H1 (cell line): ENCODE data around the gene CNGA2. TPM values are rescaled to one million over a fixed set of nuclear protein-coding genes. Genes with fewer than 3 reads are reported as not detected.

ENCODE experiments used
- CTCF ChIA-PET: fragments of 300-600 bp; sonication (Branson Sonifier 250); formaldehyde crosslinking; loops from one replicate; lab custom pipeline; 2021; ENCODE audit not compliant: partially characterized antibody; lab: Charles Lee
- POLR2A ChIA-PET: fragments of 300-600 bp; sonication (Branson Sonifier 250); formaldehyde crosslinking; loops from one replicate; lab custom pipeline; 2021; ENCODE audit warnings: inconsistent platforms; ENCODE audit not compliant: partially characterized antibody; lab: Charles Lee
- DNase-seq, 2 experiments: peaks; one replicate each; pipeline versions ENCODE4 v3.0.0 to v3.0.0-alpha.2; 2010 to 2022; ENCODE audit warnings: low spot score in 2 of 2, low read depth in 1 of 2, mixed read lengths in 1 of 2
- FAIRE-seq: peaks from 2 replicates; lab custom pipeline; 2011; peaks lifted over from hg19 to GRCh38; lab: Jason Lieb, UNC
- H2AFZ ChIP-seq: 2 replicates; pipeline ENCODE4 v1.8.1; 2012; ENCODE audit warnings: low read length, inconsistent platforms
- H2AK5ac ChIP-seq: 2 replicates; pipeline ENCODE4 v1.6.1; 2013; ENCODE audit warnings: low read depth, low read length
- H2BK120ac ChIP-seq: replicated peaks from 2 replicates; pipeline ENCODE3; 2013; ENCODE audit warnings: low read depth, low read length, inconsistent platforms
- H2BK12ac ChIP-seq: 2 replicates; pipeline ENCODE4 v1.6.1; 2013; ENCODE audit warnings: low read depth, low read length
- H2BK15ac ChIP-seq: 2 replicates; pipeline ENCODE4 v1.6.1; 2013; ENCODE audit warnings: low read length
- H2BK20ac ChIP-seq: 2 replicates; pipeline ENCODE4 v1.6.1; 2013; ENCODE audit warnings: low read length
- H2BK5ac ChIP-seq: 2 replicates; pipeline ENCODE4 v1.6.1; 2013; ENCODE audit warnings: low read depth, low read length
- H3K14ac ChIP-seq: 2 replicates; pipeline ENCODE4 v1.6.1; 2013; ENCODE audit warnings: inconsistent platforms; ENCODE audit not compliant: insufficient read length
- H3K18ac ChIP-seq: 2 replicates; pipeline ENCODE4 v1.6.1; 2013; ENCODE audit warnings: low read length; ENCODE audit errors: extremely low read depth
- H3K23ac ChIP-seq: 2 replicates; pipeline ENCODE4 v1.6.1; 2013; ENCODE audit warnings: inconsistent platforms; ENCODE audit not compliant: insufficient read length
- H3K23me2 ChIP-seq: 2 replicates; pipeline ENCODE4 v1.6.1; 2013; ENCODE audit warnings: low read depth, low read length
- H3K27ac ChIP-seq: 2 replicates; pipeline ENCODE4 v1.6.1; 2011; ENCODE audit warnings: low read depth, low read length, inconsistent platforms
- H3K27me3 ChIP-seq, 4 experiments: replicated peaks in 1 of 4; 1 replicate in 1 of 4; 2 replicates in 3 of 4; pipeline versions ENCODE4 v1.6.1 to v1.8.1; 2011 to 2013; ENCODE audit warnings: low read length in 3 of 4, mild to moderate bottlenecking in 3 of 4, inconsistent platforms in 2 of 4, mixed read lengths in 2 of 4, moderate library complexity in 1 of 4; ENCODE audit not compliant: control insufficient read depth in 3 of 4, insufficient read depth in 3 of 4; ENCODE audit errors: extremely low read depth in 1 of 4
- H3K36me3 ChIP-seq, 4 experiments: 2 replicates each; pipeline versions ENCODE4 v1.6.1 to v1.8.1; 2011 to 2013; ENCODE audit warnings: mild to moderate bottlenecking in 4 of 4, low read length in 3 of 4, moderate library complexity in 2 of 4, control low read depth in 1 of 4, inconsistent platforms in 1 of 4; ENCODE audit not compliant: insufficient read depth in 4 of 4, control insufficient read depth in 2 of 4
- H3K4ac ChIP-seq: replicated peaks from 2 replicates; pipeline ENCODE3; 2013; ENCODE audit warnings: low read length, low read depth, mixed read lengths, inconsistent platforms; ENCODE audit not compliant: insufficient read length
- H3K4me1 ChIP-seq, 4 experiments: replicated peaks in 1 of 4; 1 replicate in 1 of 4; 2 replicates in 3 of 4; pipeline versions ENCODE4 v1.6.1 to v1.8.1; 2011 to 2013; ENCODE audit warnings: low read length in 3 of 4, inconsistent platforms in 2 of 4, mixed read lengths in 1 of 4; ENCODE audit not compliant: insufficient read depth in 4 of 4, control insufficient read depth in 3 of 4
- H3K4me2 ChIP-seq, 2 experiments: 2 replicates each; pipeline versions ENCODE4 v1.6.1 to v1.8.1; 2011 to 2013; ENCODE audit warnings: low read depth in 2 of 2, low read length in 2 of 2, control low read depth in 1 of 2, inconsistent platforms in 1 of 2, mild to moderate bottlenecking in 1 of 2; ENCODE audit not compliant: insufficient read depth in 1 of 2
- H3K4me3 ChIP-seq, 4 experiments: fragments of 200-600, 300-600 bp in 1 of 4; sonication (generic), shearing (Covaris generic), sonication (Bioruptor Twin) in 1 of 4; 2 replicates each; pipeline versions ENCODE4 v1.5.1 to v1.8.1; 2011 to 2016; ENCODE audit warnings: low read length in 4 of 4, low read depth in 3 of 4, control low read depth in 2 of 4, inconsistent platforms in 2 of 4, mild to moderate bottlenecking in 2 of 4, mixed read lengths in 1 of 4, moderate library complexity in 1 of 4; ENCODE audit not compliant: insufficient read depth in 2 of 4; ENCODE audit errors: extremely low read depth in 1 of 4
- H3K56ac ChIP-seq: replicated peaks from 2 replicates; pipeline ENCODE3; 2013; ENCODE audit warnings: low read depth, mild to moderate bottlenecking, mixed read lengths, low read length, inconsistent platforms; ENCODE audit not compliant: insufficient read length
- H3K79me1 ChIP-seq: 2 replicates; pipeline ENCODE4 v1.6.1; 2013; ENCODE audit warnings: low read depth, low read length, control low read depth
- H3K79me2 ChIP-seq, 2 experiments: 2 replicates each; pipeline versions ENCODE4 v1.6.1 to v1.8.1; 2012 to 2013; ENCODE audit warnings: low read length in 2 of 2, mild to moderate bottlenecking in 2 of 2, inconsistent platforms in 1 of 2; ENCODE audit not compliant: insufficient read depth in 2 of 2, control insufficient read depth in 1 of 2
- H3K9ac ChIP-seq, 4 experiments: replicated peaks in 1 of 4; 1 replicate in 1 of 4; 2 replicates in 3 of 4; pipeline versions ENCODE4 v1.6.1 to v1.8.1; 2011 to 2013; ENCODE audit warnings: low read depth in 3 of 4, low read length in 3 of 4, control low read depth in 2 of 4, mild to moderate bottlenecking in 2 of 4, moderate library complexity in 2 of 4, inconsistent platforms in 1 of 4; ENCODE audit errors: extremely low read depth in 1 of 4
- H3K9me3 ChIP-seq, 2 experiments: 2 replicates each; pipeline versions ENCODE4 v1.6.1 to v1.8.1; 2012 to 2013; ENCODE audit warnings: mild to moderate bottlenecking in 2 of 2, moderate library complexity in 2 of 2, control low read depth in 1 of 2, inconsistent platforms in 1 of 2, low read depth in 1 of 2, low read length in 1 of 2, mixed read lengths in 1 of 2; ENCODE audit not compliant: insufficient read depth in 2 of 2
- H4K20me1 ChIP-seq, 2 experiments: replicated peaks in 1 of 2; 2 replicates each; pipeline versions ENCODE3 to v1.8.1; 2011 to 2013; ENCODE audit warnings: inconsistent platforms in 2 of 2, low read length in 2 of 2, mild to moderate bottlenecking in 1 of 2; ENCODE audit not compliant: insufficient read depth in 2 of 2, control insufficient read depth in 1 of 2
- H4K5ac ChIP-seq: 2 replicates; pipeline ENCODE4 v1.6.1; 2013; ENCODE audit warnings: low read length, low read depth, mixed read lengths, inconsistent platforms; ENCODE audit not compliant: insufficient read length
- H4K8ac ChIP-seq: 2 replicates; pipeline ENCODE4 v1.8.0; 2013; ENCODE audit warnings: mild to moderate bottlenecking, moderate library complexity, low read length, inconsistent platforms; ENCODE audit not compliant: insufficient read depth; ENCODE audit errors: extremely low read depth
- H4K91ac ChIP-seq: replicated peaks from 2 replicates; pipeline ENCODE3; 2013; ENCODE audit warnings: low read length, mixed read lengths, inconsistent platforms; ENCODE audit not compliant: insufficient read length
- SP1 ChIP-seq: IDR thresholded peaks from 2 replicates; pipeline ENCODE4 v1.6.1; 2011; ENCODE audit warnings: low read depth, low read length
- WGBS, 2 experiments: shearing (Covaris generic) in 1 of 2; methylation state at CpG; one replicate each; pipeline versions ENCODE4 v1.1.6 to v1.1.7; 2013 to 2015; ENCODE audit warnings: low lambda C conversion rate in 2 of 2, mixed read lengths in 2 of 2, inconsistent platforms in 1 of 2, low coverage in 1 of 2, missing lambda C conversion rate in 1 of 2; ENCODE audit not compliant: insufficient replicate concordance in 2 of 2, insufficient coverage in 1 of 2, insufficient read length in 1 of 2; ENCODE audit errors: extremely low coverage in 1 of 2, missing lambda C conversion rate in 1 of 2; 5-methylcytosine and 5-hydroxymethylcytosine counted together
- polyA plus RNA-seq, 7 experiments: library from polyadenylated mRNA; depleted of rRNA in 3 of 7; stranded (reverse) in 5 of 7; unstranded in 2 of 7; fragments of >200 nt in 5 of 7; fragments of 200-250 nt in 2 of 7; gene quantifications; 1 replicate in 5 of 7; 2 replicates in 1 of 7; 4 replicates in 1 of 7; pipeline versions ENCODE4 v1.2.1 to v1.2.3, GENCODE V29; 2011 to 2013; ENCODE audit warnings: missing spikeins in 2 of 7, mixed read lengths in 2 of 7
- total RNA-seq: library from RNA; stranded (reverse); fragmentation: NEBNext Ultra II Directional; extraction: Animal tissue kit (Norgen Biotek cat#: 25700); gene quantifications from 2 replicates; pipeline ENCODE4 v1.2.1, GENCODE V29; 2021
- TF ChIP-seq, protein P1 (sequence below): IDR thresholded peaks from 2 replicates; pipeline ENCODE4 v1.6.1; 2011; ENCODE audit warnings: low read length, improper control_type of control experiment

Gene CNGA2
- total and polyA plus RNA-seq, 2 of the 8 experiments (the other 6 are each of a cell fraction or from before 2014, with no cell fraction given), result not detected

GRCh38 chrX:151704041-151704663, 30.4 kb upstream of the CNGA2 start:
- 75% methylated on average over 6 of the region's 13 CpGs; no CpG with 5 or more reads in 1 of the 2 experiments for WGBS, 2 experiments
- H2AK5ac ChIP-seq, result no peak overlapping the region
- no peaks in the 10 kb centered on the region for H4K20me1 ChIP-seq
- H3K9ac ChIP-seq, result no peak overlapping the region
- FAIRE-seq (no peak), DNase-seq (no peak)
- no peak overlapping the region for H4K8ac ChIP-seq
- no peaks in the 10 kb centered on the region for H3K79me1 ChIP-seq
- H2BK12ac ChIP-seq, result no peak overlapping the region
- CTCF ChIA-PET, result interaction anchor here (1.8 to 1.9 kb wide), 2 partner anchors 10 to 18 kb away, joined by 7 to 8 read pairs; no protein-coding TSS in a partner anchor
- H2BK15ac ChIP-seq, result no peak overlapping the region
- H3K79me2 ChIP-seq, result no peaks in the 10 kb centered on the region
- no peak overlapping the region for H3K23ac ChIP-seq
- H3K56ac ChIP-seq, result no peak overlapping the region
- no peak overlapping the region for H3K27ac ChIP-seq
- H3K4ac ChIP-seq, result no peak overlapping the region
- no peaks in the 10 kb centered on the region for H3K27me3 ChIP-seq
- H2AFZ ChIP-seq, result no peak overlapping the region
- H2BK20ac ChIP-seq, result no peak overlapping the region
- no peak overlapping the region for H4K91ac ChIP-seq
- no peak overlapping the region for H3K4me2 ChIP-seq
- no peak overlapping the region for H4K5ac ChIP-seq
- no peak overlapping the region for H3K4me3 ChIP-seq
- H3K36me3 ChIP-seq, result no peaks in the 10 kb centered on the region
- POLR2A ChIA-PET, result no interaction called here
- H2BK5ac ChIP-seq, result no peak overlapping the region
- H3K4me1 ChIP-seq, result no peaks in the 10 kb centered on the region
- no peak overlapping the region for H3K18ac ChIP-seq
- H3K9me3 ChIP-seq, result no peaks in the 10 kb centered on the region
- no peak overlapping the region for H2BK120ac ChIP-seq
- H3K14ac ChIP-seq, result no peak overlapping the region
- no peaks in the 10 kb centered on the region for H3K23me2 ChIP-seq
- no peak for TF ChIP-seq SP1
- TF ChIP-seq, protein P1, sequence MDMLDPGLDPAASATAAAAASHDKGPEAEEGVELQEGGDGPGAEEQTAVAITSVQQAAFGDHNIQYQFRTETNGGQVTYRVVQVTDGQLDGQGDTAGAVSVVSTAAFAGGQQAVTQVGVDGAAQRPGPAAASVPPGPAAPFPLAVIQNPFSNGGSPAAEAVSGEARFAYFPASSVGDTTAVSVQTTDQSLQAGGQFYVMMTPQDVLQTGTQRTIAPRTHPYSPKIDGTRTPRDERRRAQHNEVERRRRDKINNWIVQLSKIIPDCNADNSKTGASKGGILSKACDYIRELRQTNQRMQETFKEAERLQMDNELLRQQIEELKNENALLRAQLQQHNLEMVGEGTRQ, result no peak
